ENCODE measurements around the gene IL1RAP.

IL1RAP gene

GRCh38 chr3:190581041-190581541, 67.2 kb downstream of the IL1RAP start:
- peak; percentile 18 for DNase-seq

GRCh38 chr3:190582667-190583066, 68.8 kb downstream of the IL1RAP start:
- DNase-seq = no peak

GRCh38 chr3:190585805-190586630, 72.1 kb downstream of the IL1RAP start:
- DNase-seq = no peak

- DNase-seq = no peak
Measured at GRCh38 chr3:190586631-190587011, 72.7 kb downstream of the IL1RAP start.

GRCh38 chr3:190588570-190588969, 74.7 kb downstream of the IL1RAP start:
- no peak for DNase-seq

- DNase-seq = no peak
Measured at GRCh38 chr3:190589326-190589725, 75.4 kb downstream of the IL1RAP start.

GRCh38 chr3:190591080-190591479, 77.2 kb downstream of the IL1RAP start:
- no peak for DNase-seq

- no peak for DNase-seq
Measured at GRCh38 chr3:190593075-190593474, 79.2 kb downstream of the IL1RAP start.

- no peak for DNase-seq
Measured at GRCh38 chr3:190594171-190594570, 80.3 kb downstream of the IL1RAP start.

- no peak for DNase-seq
Measured at GRCh38 chr3:190595179-190595795, 81.4 kb downstream of the IL1RAP start.

GRCh38 chr3:190595807-190596206, 81.9 kb downstream of the IL1RAP start:
- DNase-seq = no peak

- no peak for DNase-seq
Measured at GRCh38 chr3:190596349-190597285, 82.7 kb downstream of the IL1RAP start.

- DNase-seq = no peak
Measured at GRCh38 chr3:190597291-190597690, 83.4 kb downstream of the IL1RAP start.

- no peak for DNase-seq
Measured at GRCh38 chr3:190601622-190602021, 87.7 kb downstream of the IL1RAP start.

- no peak for DNase-seq
Measured at GRCh38 chr3:190605385-190605784, 91.5 kb downstream of the IL1RAP start.

GRCh38 chr3:190606596-190606995, 92.7 kb downstream of the IL1RAP start:
- DNase-seq = no peak

GRCh38 chr3:190607021-190607420, 93.1 kb downstream of the IL1RAP start:
- DNase-seq = no peak

GRCh38 chr3:190608850-190609589, 95.1 kb downstream of the IL1RAP start:
- DNase-seq = no peak

GRCh38 chr3:190614226-190615059, 100.6 kb downstream of the IL1RAP start:
- DNase-seq = no peak

GRCh38 chr3:190615060-190615384, 101.1 kb downstream of the IL1RAP start:
- no peak for DNase-seq

- DNase-seq = no peak
Measured at GRCh38 chr3:190615607-190616006, 101.7 kb downstream of the IL1RAP start.

GRCh38 chr3:190616637-190617036, 102.8 kb downstream of the IL1RAP start:
- DNase-seq = no peak

Measured in KG1 (cell line).